Right cardiac atrium (tissue), 5 donors: ENCODE results near the gene LRRC7. TPM values are rescaled to one million over a fixed set of nuclear protein-coding genes. Genes with fewer than 3 reads are reported as not detected.

Source experiments
- ATAC-seq, 2 donors: fragments of 200-7000 bp; cut with Tn5 transposase; one replicate each; pipeline versions ENCODE4 v1.8.0 to v1.9.1; 2020; ENCODE audit warnings: moderate library complexity in 2 of 2, mild to moderate bottlenecking in 1 of 2
- DNase-seq, 3 donors: peaks; one replicate each; pipeline ENCODE4 v3.0.0-alpha.2; 2020
- H3K27ac ChIP-seq: one replicate; pipeline ENCODE4 v1.5.1; 2013; ENCODE audit warnings: mild to moderate bottlenecking, low read length, control low read depth, moderate library complexity
- H3K27me3 ChIP-seq: one replicate; pipeline ENCODE4 v1.6.1; 2013; ENCODE audit not compliant: control insufficient read depth, insufficient read depth
- H3K4me1 ChIP-seq: one replicate; pipeline ENCODE4 v1.6.1; 2013; ENCODE audit warnings: low read length; ENCODE audit not compliant: control insufficient read depth, insufficient read depth
- H3K4me3 ChIP-seq: one replicate; pipeline ENCODE4 v1.5.1; 2013; ENCODE audit warnings: low read length, control low read depth
- H3K9me3 ChIP-seq: one replicate; pipeline ENCODE4 v1.6.1; 2013; ENCODE audit warnings: low read length; ENCODE audit not compliant: control insufficient read depth
- WGBS: extraction: QIAGEN DNeasy Blood & Tissue Kit; methylation state at CpG from one replicate; pipeline ENCODE4 v1.1.7; 2013; 5-methylcytosine and 5-hydroxymethylcytosine counted together
- intact Hi-C, 4 donors: fragments of 100-400 bp; cut with DNase I; formaldehyde crosslinking; loops; one replicate each; pipeline versions ENCODE4 v1.11.0 to v1.14.0; 2022 to 2023
- polyA plus RNA-seq: library from polyadenylated mRNA; stranded (reverse); fragments of 200-250 nt; gene quantifications from one replicate; pipeline ENCODE4 v1.2.3, GENCODE V29; 2013
- total RNA-seq, 4 donors: library from RNA; stranded (reverse); fragmentation: NEBNext Ultra II Directional; extraction: Animal tissue kit (Norgen Biotek cat#: 25700); gene quantifications; one replicate each; pipeline ENCODE4 v1.2.1, GENCODE V29; 2021
- donor health status: healthy with polysubstance abuse.
- donor health status: DM: no; HTN: yes; CAD: no.
- donor health status: DM: no; HTN: no; CAD: no.
- donor health status: DM: no; HTN: yes; CAD: no; lungs with severe emphysema.
- donor health status: DM: yes; HTN: yes; CAD: no.

The LRRC7 gene
- total and polyA plus RNA-seq, 5 donors = 0.91 to 6.5 (median 3.4) TPM

DNA sequence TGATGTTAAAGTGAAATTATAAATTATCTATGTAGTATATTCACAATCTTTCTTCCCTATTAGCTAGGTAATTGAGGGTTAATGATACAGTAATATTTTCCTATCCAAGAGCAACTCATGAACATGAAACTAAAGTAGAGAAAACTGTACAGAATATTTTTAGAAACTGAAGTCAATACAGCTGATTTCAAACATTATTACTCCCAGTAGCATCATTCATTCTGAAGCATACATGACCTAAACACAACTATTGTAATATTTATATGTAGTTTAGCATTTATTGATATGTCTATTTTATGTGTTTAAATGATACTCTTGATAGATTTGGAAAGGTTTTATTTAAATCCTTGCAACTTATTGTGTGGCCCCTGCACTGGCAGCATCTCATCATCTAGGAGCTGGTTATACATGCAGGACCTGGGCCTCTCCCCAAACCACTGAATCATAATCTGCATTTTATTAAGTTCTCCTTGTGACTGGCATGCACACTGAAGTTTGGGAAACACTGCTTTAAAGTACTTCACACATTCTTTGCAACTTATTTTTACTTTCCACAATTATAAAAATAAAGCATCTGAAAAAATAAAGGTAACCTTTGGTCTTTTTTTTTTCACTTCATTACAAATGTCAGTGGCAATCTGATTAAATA lies 437.8 kb downstream of the LRRC7 start:
- Histone ChIP-seq H3K27me3 (no peaks in the 10 kb centered on the region), H3K9me3 (no peaks in the 10 kb centered on the region), H3K4me1 (no peaks in the 10 kb centered on the region), H3K27ac (no peak overlapping the region), H3K4me3 (no peak overlapping the region)
- ATAC-seq = no peak
- DNase-seq = no peak
- intact Hi-C loops = no loop called here

DNA sequence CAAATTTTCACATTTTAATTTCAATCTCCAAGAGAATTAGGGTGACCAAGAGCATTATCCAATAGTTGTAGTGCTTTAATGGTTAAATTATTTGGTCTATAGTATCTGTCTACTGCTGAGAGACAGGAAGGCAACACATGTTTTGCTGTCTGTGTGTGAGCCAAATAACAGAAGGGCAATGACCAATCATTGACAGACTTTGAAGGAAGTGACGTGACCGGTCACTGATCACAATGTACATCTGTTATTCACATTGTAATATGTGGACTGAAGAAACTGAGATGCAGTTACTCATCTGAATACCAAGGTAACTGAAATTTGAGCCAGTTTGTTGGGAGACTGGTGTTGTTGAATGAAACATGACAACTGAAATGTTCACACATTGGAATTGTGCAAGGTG lies 440.9 kb downstream of the LRRC7 start:
- DNase-seq (no peak), ATAC-seq (no peak)
- Histone ChIP-seq H3K27me3 (no peaks in the 10 kb centered on the region), H3K4me1 (no peaks in the 10 kb centered on the region), H3K27ac (no peak overlapping the region), H3K4me3 (no peak overlapping the region), H3K9me3 (no peaks in the 10 kb centered on the region)
- intact Hi-C loops = no loop called here
- WGBS = 72% methylated on average over 2 of the region's 2 CpGs

DNA sequence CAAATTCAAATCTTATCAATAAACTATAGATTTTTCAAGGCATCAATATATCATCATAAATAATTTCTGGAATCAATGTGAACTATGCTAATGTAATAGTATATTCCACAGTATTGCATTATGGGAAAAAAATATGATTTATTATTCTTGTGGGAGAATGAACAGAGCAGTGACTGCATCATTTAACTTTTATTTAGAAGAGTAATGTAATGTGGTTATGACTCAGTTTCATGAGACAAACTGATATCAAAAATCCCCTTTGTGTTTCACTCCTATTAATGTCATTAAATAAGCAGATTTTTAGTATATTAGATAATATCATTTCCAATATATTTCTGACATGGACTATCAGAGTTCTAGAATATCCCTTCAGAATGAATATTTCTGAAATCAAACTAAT lies 450.0 kb downstream of the LRRC7 start:
- no peaks in the 10 kb centered on the region for H3K27me3 ChIP-seq
- no peak overlapping the region for H3K4me3 ChIP-seq
- ATAC-seq (no peak), DNase-seq (no peak)
- intact Hi-C loops = no loop called here
- no peaks in the 10 kb centered on the region for H3K9me3 ChIP-seq
- H3K27ac ChIP-seq = no peak overlapping the region
- no peaks in the 10 kb centered on the region for H3K4me1 ChIP-seq

DNA sequence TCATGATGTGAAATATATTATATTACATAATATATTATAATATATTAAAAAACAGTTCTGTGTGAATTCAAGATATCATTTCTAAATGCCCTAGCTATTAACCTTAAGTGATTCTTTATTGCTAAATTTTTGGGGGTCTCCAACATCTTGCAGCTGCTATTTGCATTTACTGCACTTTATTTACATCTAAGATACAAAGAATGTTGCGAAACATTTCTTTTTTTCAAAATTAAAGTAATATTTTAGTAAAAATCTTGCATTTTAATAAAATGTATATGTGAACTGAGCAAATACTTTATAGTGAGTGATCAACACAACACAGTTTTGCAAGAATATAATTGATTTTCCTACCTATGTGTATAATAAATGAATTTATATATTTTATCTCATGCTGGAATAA lies 456.6 kb downstream of the LRRC7 start:
- intact Hi-C loops = no loop called here
- ATAC-seq = no peak

DNA sequence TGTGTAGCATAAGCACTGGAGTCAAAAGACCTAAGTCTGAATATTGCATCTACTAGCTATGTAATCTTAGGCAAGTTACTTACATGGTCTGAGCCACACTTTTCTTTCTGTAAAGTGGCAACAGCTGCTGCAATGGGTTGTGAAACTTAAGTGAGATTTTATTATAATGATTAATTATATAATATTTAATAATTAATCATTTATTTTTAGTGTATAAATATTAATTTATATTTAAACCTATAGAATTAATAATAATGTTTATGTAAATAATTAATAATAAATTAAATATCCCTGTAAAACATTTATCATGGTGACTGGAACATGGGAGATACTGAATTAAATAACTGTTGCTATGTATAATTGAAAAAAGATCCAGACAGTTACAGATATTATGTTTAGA lies 457.3 kb downstream of the LRRC7 start:
- Histone ChIP-seq H3K27ac (no peak overlapping the region), H3K4me3 (no peak overlapping the region), H3K9me3 (no peaks in the 10 kb centered on the region), H3K27me3 (no peaks in the 10 kb centered on the region), H3K4me1 (no peaks in the 10 kb centered on the region)
- ATAC-seq (no peak), DNase-seq (no peak)
- intact Hi-C loops = no loop called here

More for the DNA sequence above, 456.6 kb downstream of the LRRC7 start:
- no peaks in the 10 kb centered on the region for H3K27me3 ChIP-seq
- no peak overlapping the region for H3K4me3 ChIP-seq
- DNase-seq = no peak
- H3K27ac ChIP-seq = no peak overlapping the region
- 89% methylated on average over 1 of the region's 1 CpG for WGBS
- no peaks in the 10 kb centered on the region for H3K9me3 ChIP-seq
- no peaks in the 10 kb centered on the region for H3K4me1 ChIP-seq

DNA sequence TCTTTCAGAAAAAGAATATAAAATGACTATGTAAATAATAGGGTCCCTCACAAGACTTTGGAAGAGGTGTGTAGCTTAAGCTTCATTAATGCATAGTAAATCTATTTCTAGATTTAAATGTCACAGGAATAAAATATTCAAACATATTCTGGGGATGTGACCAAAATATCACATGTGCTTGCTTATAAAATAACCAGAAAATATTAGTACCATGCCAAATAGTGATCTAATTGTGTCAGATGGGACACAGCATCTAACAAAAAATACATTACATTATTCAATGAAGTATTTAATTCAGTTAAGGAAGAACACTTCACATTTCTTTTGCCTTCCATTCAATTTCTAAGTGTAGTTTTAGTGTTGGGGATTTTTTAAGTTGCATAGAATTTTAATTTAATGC lies 458.1 kb downstream of the LRRC7 start:
- Histone ChIP-seq H3K27me3 (no peaks in the 10 kb centered on the region), H3K9me3 (no peaks in the 10 kb centered on the region), H3K4me3 (no peak overlapping the region), H3K4me1 (no peaks in the 10 kb centered on the region), H3K27ac (no peak overlapping the region)
- DNase-seq = no peak
- ATAC-seq = no peak
- intact Hi-C loops = no loop called here

DNA sequence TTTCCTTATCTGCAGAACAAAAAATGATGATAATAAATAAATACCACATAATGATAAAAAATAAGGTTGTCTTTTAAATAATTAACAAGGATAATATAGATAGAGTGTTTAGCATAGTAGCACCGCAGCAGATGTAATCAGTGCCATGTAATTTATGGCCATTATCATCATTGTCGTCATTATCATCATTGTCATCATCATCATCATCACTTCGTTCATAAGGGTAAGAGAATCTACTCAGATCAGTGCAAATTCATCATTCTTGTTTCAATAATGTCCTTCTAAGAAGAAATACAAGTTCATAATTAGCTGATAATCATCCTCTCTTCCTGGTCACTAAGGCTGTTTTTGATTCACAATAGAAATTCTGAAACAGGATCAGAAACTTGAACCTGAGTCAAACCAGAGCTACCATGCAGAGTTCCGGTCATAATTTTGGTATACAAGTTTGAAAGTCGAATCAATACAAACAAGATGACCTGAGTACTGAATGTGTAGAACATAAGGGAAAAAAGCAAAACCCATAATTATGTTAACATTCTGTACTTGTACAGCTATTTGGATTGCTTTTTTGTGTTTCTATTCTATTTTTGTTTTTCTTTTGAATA lies 465.6 kb downstream of the LRRC7 start:
- intact Hi-C loops = no loop called here
- DNase-seq (no peak), ATAC-seq (no peak)
- no peak overlapping the region for H3K4me3 ChIP-seq
- no peaks in the 10 kb centered on the region for H3K9me3 ChIP-seq
- H3K27ac ChIP-seq = no peak overlapping the region
- no peaks in the 10 kb centered on the region for H3K27me3 ChIP-seq
- 84% methylated on average over 5 of the region's 5 CpGs for WGBS
- H3K4me1 ChIP-seq = no peaks in the 10 kb centered on the region

DNA sequence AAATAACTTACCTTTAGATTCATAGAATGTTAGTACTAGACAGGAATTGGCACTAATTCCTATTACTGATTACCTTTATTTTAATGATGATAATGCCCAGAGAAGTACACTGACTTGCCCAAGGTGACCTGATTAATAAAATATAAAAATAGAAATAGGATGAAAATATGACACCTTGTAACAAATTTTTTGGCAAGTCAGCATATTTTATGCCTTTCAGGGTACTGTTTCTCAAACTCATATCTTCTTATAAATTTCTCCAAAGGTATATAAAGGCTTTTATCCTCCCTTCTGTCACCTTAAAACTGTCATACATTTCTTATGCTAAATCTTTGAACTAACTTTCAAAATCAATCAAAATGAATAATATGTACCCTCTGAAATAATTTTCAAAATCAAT lies 466.2 kb downstream of the LRRC7 start:
- no peaks in the 10 kb centered on the region for H3K27me3 ChIP-seq
- no peaks in the 10 kb centered on the region for H3K9me3 ChIP-seq
- H3K4me1 ChIP-seq = no peaks in the 10 kb centered on the region
- H3K4me3 ChIP-seq = no peak overlapping the region
- no peak overlapping the region for H3K27ac ChIP-seq
- no peak for ATAC-seq
- no peak for DNase-seq
- intact Hi-C loops = no loop called here

DNA sequence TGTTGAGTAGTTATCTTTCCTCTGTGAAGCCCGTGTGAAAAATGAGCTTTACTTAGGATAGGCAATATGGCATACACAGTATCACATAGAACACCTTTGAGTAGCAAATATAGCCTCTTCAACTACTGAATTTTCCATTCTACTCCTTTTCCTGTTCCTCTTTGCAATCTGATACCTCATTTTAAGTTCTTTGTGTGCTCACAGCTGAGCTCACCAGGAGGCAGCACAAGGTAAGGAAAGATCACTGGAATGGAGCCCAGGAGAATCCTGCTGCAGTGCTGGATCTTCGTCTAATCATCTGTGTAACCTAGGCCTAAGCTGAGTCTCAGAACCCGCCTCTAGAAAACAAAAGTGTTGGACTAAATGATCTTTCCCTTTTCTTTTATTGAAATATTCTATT lies 466.7 kb downstream of the LRRC7 start:
- DNase-seq (no peak), ATAC-seq (no peak)
- Histone ChIP-seq H3K27ac (no peak overlapping the region), H3K9me3 (no peaks in the 10 kb centered on the region), H3K4me3 (no peak overlapping the region), H3K27me3 (no peaks in the 10 kb centered on the region), H3K4me1 (no peaks in the 10 kb centered on the region)
- 44% methylated on average over 3 of the region's 3 CpGs for WGBS
- intact Hi-C loops = no loop called here

DNA sequence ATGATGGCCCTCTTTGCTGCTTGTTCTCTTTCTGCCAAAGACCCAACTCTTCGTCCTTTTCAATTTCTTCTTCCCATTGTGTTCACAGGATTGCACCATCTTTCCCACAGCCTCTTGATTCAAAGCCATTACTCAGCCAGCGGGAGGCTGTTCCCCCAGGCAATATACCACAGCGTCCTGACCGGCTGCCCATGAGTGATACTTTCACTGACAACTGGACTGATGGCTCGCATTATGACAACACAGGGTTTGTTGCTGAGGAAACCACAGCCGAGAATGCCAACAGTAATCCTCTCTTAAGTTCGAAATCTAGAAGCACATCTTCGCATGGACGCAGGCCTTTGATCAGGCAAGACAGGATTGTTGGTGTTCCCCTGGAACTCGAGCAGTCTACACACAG lies 470.3 kb downstream of the LRRC7 start:
- no peak for DNase-seq
- 86% methylated on average over 10 of the region's 10 CpGs for WGBS
- Histone ChIP-seq H3K4me3 (no peak overlapping the region), H3K27ac (no peak overlapping the region), H3K27me3 (no peaks in the 10 kb centered on the region), H3K9me3 (no peaks in the 10 kb centered on the region), H3K4me1 (no peaks in the 10 kb centered on the region)
- intact Hi-C loops = no loop called here
- ATAC-seq = no peak

DNA sequence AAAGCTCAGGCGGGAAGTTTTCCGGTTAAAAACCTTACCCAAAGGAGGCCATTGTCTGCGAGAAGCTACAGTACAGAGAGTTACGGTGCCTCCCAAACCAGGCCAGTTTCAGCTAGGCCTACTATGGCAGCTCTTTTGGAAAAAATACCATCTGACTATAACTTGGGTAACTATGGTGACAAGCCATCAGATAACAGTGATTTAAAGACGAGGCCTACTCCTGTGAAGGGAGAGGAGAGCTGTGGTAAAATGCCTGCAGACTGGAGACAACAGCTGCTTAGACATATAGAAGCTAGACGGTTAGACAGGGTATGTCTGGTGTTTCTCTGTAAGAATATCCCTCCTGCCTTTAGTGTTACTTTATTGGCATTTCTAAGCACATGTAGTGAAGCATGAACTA lies 471.8 kb downstream of the LRRC7 start:
- 86% methylated on average over 6 of the region's 6 CpGs for WGBS
- Histone ChIP-seq H3K27me3 (no peaks in the 10 kb centered on the region), H3K4me3 (no peak overlapping the region), H3K9me3 (no peaks in the 10 kb centered on the region), H3K27ac (no peak overlapping the region), H3K4me1 (no peaks in the 10 kb centered on the region)
- ATAC-seq = no peak
- intact Hi-C loops = no loop called here
- no peak for DNase-seq
